CD4-positive, alpha-beta T cell treated with Interleukin-10 for 1 hour (primary cell): Measurements from ENCODE around the gene CLIC6.
"Not testable (repeated sequence)": the region's sequence is repeated elsewhere in the genome, so short reads cannot be mapped to it uniquely, and the experiment has no call there.

Experiments
- DNase-seq: peaks from one replicate; pipeline ENCODE4 v3.0.0-alpha.2; 2020

CLIC6 gene

DNA sequence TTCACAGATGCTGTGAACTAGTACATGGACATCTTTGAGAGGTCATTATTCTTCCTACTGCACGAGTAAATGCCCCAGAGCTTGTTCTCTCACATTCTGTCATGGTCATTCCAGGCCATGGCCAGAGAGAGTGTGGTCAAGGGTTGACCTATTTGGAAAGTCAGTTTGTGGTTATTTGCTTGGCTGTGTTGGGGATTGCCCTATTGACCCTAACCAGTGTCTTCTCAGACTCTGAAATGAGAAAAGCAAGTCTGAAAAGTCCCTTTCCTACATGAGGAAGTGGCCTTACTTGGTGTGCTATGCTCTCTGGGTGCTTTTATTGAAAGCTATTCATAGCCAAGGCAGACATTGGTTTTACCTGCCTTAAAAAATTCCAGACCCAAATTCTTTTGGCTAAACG lies 26.6 kb downstream of the CLIC6 start:
- no peak for DNase-seq

DNA sequence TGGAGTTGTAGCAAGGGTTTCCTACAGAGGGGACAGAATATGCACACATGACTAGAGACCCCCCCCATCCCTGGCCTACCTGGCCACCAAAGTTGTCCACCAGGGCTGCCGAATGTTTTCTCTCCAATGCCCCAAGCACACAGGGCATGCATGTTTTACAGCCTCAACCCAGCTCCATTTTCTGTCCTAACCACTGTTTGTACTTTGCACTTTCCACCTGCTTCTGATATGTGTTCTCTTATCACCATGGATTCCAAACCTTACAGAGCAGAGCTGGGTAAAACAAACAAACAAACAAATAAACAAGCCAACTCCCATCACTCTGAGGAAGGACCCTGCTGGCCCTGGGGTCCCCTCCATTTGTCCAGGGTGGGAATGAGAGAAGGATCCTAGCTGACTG lies 27.3 kb downstream of the CLIC6 start:
- no peak for DNase-seq

DNA sequence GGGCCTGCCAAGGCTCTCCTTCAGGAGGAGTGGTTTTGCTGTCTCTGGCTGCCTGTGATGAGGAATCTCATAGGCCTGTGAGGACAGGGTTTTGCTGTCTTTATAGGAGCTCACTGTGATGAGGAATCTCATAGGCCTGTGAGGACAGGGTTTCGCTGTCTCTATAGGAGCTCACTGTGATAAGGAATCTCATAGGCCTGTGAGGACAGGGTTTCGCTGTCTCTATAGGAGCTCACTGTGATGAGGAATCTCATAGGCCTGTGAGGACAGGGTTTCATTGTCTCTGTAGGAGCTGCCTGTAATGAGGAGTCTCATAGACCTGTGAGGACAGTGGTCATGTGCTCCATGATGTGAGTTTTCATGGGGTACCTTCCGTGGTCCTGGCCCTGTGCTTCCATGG lies 29.0 kb downstream of the CLIC6 start:
- no peak for DNase-seq

DNA sequence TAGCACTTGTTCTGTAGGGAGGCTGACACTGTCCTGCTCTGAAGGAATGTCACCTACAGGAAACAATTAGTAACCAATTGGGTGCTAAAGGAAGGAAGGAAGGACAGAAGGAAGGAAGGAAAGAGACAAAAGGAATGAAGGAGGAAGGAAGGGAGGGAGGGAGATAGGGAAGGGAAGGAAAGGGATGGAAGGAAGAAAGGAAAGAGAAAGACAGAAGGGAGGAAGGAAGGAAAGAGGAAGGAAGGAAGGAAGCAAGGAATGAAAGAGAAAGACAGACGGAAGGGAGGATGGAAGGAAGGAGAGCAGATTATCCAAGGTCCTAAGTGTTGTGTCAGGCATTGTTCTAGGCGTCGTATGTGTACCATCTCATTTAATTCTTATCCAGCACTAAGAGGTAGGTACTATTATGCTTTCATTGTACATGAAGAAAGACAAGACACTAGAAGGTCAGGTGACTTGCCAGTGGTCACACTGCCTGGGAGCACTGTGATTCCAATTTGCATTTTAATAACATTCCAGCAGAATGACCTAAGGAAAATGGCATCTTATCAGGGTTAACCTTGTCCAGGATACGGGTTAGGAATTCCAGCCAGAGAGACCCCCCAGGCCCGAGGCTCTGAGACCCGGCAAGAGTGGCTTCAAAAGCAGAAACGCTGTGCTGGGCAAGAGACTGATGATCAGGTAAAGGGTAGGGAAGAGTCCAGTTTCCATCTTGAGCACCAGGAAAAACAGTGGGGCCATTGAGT lies 29.6 kb downstream of the CLIC6 start:
- no peak for DNase-seq

DNA sequence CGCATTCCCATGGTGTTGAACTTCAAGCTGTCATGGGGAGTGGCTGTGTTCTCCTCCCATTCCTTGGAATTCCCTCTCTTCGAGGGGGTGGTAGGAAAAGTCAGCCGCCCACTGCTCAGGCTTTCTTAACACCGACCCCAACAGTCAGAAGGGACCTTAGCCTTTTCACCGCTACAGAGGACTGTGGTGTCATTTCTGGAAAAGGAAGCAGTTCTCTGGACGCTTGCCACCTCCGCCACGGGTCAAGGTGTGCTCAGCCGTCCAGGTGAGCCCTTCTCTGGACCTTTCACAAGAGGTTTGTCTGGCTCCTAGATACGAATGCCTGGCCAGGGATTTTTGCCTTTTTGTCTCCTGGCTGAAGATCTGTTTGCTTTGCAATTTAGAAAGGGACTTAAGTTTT lies 31.8 kb downstream of the CLIC6 start:
- DNase-seq, result no peak

DNA sequence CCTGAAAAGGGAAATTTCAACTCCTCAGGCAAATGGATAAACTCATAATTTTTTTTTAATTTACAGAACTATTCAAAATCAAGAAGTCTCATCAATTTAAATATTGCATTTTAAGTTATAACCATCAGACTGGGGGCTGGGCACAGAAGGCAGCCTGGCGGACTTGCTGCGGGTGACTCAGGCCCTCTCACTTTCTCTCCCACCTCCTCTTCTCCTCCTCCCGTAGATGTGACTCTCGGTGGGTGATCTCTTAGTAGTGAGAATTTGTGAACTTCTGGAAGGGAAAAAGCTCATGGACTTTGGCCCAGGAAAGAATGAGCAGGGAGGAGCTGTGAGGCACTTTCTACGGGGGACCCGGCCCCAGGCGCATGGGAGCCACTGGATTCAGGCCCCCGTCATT lies 32.9 kb downstream of the CLIC6 start:
- DNase-seq, result no peak

DNA sequence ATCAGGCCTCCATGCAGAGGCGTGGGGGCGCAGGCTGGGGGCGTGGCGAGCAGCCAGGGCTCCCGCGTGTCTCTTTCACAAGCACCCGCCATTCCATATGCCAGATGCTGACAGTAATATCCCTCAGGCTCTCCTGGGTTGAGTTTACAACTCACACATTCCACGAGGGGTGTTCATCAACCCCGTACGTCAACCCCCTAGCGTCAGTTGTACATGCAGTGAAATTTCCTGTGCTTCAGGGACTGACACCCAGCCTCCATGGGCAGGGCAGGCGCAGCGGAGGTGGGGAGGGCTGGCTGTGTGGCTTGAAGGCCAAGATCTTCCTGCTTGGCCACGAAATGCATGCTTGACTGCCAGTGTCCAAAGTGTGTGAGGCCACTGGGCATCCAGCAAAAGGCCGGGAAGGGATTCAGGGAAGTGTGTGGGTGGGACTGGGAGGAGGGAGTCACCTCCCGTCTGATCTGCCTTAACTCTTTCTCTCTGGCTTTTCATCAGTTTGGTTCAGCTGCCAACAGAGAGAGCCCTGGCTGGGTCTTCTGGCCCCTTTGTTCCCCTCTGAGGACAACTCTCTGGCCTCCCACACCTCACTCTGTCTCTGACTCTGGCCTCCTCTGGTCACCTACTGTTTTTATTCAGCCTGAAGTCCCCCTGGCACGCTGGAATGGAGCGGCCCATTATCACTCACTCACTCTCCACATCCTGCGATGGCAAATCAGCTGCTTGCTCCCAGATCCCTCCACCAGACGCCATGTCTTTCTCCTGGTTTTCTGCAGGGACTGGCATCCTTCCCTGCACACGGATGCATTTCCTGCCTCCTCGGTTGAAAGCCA lies 33.8 kb downstream of the CLIC6 start:
- DNase-seq, result no peak

DNA sequence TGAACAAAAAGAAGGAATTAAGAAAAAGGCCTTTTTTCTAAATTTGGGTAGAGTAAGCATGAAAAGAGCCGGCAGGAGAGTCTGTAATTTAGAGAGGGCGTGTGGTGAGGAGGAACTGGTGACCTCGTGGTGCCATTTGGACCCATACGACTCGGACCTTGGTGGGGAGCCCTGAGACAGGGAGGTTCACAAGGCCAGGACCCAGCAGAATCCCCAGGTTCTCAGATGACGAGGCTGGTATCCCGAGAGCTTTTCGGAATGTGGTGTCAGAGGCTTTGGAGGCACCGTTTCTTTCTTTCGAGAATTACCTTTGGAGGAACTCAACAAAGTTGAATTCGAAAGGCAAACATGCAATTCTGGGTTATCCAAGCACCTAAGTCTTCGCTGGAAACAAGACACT lies 34.8 kb downstream of the CLIC6 start:
- no peak for DNase-seq

DNA sequence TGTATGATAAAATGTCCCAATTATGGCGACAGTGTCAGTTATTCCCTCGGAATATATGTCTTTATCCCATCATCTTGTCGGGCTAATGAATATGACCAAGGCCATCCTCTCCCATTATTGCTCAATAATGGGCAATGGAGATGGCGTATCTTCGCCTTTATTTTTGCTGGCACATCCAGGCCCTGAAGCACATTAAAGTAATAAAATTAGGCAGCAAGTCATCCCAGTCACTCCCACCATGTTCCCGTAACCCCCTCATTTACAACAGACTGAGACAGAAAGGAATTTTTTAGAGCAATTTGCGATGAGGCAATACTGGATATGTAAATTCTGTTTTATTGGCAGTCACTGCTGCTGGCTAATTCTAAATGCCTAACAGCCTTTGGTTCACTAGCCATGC lies 35.3 kb downstream of the CLIC6 start:
- no peak for DNase-seq

DNA sequence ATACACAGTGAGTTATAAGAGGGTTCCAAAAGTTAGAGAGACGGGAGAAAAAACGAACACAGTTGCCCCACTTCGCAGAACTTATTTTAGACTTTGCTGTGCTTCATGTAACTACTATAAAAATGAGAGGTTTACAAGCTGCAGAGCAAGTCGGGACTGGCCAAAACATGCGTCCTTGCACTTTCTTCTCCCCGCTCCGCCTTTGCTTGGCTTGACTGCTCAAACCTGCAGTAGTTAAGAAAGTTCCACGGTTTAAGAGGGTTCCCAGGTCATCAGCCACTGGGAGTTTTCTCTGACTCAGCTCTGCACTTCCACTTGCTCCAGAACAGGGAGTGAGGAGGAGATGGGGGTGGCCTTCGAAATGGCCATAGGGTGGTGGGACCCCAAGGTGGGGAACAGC lies 36.2 kb downstream of the CLIC6 start:
- no peak for DNase-seq

DNA sequence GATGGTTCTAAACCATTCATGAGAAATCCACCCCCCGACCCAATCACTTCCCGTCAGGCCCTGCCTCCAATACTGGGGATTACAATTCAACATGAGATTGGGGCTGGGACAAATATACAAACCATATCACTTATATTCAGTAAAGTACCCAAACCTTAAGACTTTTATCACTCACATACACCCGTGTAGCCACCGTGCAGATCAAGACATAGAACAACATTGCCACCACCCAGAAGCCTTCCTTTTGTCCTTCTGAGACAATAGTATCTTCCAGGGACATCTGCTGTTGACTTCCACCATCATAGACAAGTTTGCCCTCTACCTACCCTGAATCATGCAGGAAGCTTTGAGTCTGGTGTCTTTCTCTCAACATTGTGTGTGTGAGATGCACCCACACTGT lies 37.5 kb downstream of the CLIC6 start:
- no peak for DNase-seq

DNA sequence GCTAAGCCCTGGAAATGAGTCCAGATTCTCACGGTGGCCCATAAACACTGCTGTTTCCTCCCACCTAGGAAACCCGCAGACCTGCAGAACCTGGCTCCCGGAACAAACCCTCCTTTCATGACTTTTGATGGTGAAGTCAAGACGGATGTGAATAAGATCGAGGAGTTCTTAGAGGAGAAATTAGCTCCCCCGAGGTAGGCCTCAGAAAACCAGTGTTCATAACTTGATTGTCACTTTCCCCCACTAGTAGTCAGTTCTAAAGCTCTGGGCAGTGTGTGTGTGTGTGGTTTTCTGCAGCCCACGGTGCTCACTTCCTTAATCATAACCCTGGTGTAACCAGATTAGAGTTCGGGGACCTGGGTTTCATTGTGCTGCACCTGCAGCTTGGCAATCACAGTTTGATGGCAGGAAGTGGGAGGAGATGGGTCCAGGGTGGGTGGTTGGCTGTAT lies 39.1 kb downstream of the CLIC6 start:
- DNase-seq, result peak; percentile 20

DNA sequence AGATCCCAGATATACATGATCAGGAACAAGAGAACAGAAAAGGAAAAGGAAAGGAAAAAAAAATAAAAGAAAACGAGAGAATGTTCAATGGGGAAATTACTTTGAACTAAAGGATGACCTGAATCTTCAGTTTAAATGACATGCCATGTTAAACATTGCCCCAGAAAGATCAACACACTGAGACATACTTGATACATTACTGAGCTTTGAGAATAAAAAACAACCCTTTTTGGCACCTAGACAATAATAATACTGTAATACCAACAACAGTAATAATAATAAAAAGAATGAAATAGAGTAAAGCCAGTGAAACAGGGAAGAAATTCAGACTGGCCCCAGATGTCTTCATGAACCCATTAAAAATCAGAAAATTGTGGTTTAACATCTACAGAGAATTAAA lies 44.8 kb downstream of the CLIC6 start:
- no peak for DNase-seq

DNA sequence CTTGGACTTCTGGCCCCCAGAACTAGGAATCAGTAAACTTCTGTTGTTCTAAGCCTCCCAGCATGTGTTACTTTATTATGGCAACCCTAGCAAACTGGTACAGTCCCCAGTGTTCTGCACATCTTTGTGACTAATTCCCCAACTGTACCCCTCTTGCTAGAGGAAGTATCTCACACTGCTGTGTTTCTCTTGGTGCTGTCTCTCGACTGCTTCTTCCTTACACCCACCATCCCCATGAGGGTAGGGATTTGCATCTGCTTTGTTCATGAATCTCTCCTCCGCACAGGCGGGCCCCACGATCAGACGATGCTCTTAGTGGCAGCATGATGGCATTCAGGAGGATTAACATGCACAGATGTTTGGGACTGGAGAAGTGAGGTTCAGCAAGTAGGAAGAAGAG lies 46.7 kb downstream of the CLIC6 start:
- DNase-seq, result no peak

DNA sequence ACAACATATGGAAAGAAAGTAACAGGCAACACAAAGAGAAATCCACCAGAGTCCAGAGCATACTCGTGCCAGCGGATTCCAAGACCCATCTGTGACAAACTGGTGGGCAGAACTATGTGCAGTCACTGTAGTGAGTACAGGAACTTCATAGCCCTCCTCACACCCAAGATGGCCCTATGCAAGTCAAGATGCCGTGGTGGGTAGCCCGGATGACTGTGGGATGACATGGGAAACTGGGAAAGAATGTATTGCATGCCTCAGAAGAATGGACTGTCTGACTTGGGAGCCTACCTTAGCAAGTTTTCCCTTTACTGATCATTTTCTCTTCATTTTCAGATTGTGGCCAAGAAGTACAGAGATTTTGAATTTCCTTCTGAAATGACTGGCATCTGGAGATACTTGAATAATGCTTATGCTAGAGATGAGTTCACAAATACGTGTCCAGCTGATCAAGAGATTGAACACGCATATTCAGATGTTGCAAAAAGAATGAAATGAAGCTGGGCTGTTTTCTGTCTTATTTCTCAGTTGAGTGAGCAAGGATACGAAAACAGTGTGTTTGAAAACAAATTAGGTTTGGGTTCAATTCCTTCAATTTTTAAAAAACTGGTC lies 47.3 kb downstream of the CLIC6 start:
- no peak for DNase-seq

DNA sequence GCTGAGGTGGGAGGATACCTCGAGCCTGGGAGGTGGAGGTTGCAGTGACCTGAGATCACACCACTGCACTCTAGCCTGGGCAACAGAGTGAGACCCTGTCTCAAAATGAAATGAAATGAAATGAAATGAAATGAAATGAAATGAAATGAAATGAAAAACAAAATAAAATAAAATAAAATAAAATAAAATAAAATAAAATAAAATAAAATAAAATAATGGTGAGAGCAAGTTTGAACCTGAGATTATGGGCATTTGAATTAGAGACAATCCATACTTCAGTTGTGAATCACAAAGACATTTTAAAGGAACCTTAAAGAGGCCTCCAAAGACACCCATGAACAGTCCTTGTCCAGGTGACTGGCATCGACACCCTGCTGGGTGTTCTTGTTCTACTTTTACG lies 49.7 kb downstream of the CLIC6 start:
- not testable (repeated sequence) for DNase-seq

DNA sequence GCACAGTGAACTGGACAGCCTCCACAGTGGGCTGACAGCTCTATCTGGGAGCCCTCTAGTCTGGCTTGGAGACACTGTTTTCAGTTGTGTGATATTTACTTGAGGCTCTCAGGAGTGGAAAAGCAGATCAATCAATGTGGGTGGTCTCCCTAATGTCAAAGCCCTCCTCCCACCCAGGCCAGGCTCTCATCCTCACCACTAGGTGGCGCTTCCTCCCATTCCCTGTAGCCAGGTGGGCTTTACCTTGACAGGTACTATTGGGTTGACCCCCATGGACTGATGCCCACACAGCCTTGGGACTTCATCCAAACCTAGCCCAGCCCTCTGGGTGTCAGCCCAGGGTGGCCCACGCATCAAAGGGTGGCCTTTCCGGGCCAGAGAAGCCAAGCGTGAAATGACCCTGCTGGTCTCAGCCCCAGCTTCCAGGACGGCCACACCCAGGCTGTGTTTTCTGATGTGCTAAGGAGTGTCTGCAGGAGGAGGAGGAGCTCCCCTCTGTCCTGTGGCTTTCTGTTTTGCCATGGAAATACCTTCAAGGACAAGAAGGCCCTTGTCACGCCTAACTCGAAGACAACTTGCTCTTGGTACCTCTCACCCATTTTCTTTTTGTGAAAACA lies 54.0 kb downstream of the CLIC6 start:
- peak; percentile 27 for DNase-seq

DNA sequence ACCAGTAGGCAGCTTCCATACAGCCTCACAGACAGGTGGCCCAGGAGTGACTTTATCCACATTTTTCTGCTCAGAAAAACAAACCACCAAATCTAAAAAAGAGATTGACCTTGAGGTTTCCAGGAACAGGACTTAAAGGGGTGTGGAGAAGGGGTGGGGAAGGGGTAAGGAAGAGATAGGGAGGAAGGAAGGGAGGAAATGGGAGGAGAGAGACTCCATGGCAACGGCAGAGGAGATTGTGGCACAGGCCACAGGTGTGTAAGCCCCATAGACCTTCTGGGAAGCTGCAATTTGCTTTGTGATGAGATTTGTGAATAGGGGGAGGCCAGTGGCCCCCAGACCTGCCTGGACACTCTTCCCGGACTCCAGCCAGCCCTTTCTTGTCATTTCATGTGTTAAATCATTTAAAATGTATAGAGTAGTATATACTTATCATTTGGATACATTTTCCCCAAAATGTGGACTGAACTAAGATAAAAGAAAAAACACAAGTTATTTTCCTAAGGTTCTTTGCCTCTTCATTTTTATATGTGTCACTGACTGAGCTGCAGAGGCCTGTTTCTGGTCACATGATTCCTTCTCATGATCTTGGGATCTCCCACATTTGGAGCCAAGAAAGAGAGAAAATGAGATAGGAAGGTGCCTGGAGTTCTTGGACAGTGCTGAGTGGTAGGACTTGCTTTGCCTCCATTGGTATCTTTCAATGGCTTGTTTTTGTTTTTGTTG lies 55.5 kb downstream of the CLIC6 start:
- DNase-seq, result no peak

DNA sequence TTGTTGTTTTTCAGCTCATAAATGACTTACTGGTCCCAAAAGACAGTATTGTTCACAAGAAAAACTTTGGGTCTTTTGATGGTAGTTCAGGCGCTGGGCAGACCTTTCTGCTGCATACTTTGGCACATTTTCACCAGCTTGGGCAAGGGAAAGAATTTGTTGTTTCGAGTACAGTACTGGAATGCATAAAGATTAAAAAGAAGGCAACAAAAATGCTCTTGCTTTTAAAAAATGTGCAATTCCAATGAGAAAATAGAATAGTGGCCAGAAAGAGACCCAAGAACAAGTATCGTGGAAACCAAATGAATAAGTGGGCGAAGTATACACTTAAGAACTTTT lies 56.0 kb downstream of the CLIC6 start:
- DNase-seq, result no peak

DNA sequence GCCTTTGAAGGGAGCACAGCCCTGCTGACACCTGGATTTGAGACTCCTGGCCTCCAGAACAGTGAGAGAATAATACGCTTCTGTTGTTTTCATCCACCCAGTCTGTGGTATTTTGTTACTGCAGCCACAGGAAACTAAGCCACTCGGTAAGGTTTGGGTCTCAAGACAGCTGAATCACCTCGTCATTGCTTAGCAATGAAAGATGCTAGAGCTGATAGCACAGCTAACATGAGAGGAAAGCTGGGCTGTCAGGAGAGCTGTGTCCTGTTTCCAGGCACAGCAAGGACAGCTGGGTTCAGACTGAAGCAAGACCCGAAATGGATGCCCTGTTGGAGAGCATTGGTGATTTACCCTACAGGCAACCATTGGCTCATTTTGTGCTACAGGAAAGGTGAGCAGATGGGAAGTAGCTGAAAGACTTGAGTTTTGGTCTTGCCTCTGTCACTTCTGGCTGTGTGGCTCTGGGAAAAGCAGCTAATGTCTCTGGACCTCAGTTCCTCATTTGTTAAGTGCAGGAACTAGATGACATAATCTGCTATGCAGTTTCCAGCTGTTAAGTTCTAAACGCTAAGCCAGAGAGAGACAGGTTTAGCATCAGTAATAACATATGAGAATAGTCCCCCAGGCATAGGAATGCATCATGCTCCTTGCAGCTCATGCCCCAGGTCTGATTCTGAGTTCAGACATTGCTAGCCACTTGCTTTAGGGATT lies 58.0 kb downstream of the CLIC6 start:
- DNase-seq, result no peak

DNA sequence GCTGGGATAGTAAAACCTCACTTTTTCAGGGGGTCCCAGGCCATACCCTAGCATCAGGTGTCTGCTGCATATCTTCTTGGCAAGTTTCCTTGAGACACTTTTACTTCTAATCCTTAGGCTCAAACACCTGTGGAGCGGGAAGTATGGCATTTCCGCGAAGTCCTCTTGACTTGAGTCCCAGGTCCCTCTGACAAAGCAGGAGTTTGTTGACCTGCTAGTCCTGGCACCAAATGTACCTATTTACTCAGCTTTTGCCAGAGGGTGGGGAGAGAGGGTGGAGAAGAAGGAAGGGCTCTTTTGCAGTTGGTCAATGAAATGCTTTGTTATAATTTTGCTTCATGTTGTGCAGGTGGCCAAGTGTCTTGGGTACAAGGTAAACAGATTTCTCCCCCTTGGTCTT lies 59.7 kb downstream of the CLIC6 start:
- DNase-seq, result no peak

DNA sequence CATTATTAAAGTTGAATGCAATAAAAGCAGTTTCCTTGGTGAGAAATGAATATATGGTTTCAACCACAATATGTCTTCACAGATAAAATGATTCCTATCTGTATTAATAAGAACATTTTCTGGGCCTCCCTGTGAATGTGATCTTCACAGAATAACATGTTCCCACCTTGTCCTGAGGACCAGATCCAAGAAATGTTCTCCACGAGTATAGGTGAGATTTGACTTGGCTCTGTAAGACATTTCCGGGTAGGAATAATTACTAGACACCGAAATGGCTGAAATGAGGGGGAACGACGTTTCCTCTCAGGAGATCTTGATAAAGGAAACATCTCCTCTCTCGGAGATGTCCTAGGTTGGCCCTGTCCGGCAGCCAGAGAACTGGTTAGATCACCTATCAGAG lies 61.4 kb downstream of the CLIC6 start:
- DNase-seq, result no peak
